Stomach (tissue), 4 donors: ENCODE measurements around the gene NPAS2.

Source experiments
- CTCF ChIP-seq, 7 experiments: fragments of 450-650 bp in 4 of 7; fragments of 200-600 bp in 3 of 7; sonication (generic) in 3 of 7; IDR thresholded peaks; one replicate each; pipeline ENCODE4 v1.5.1; 2016 to 2019; ENCODE audit warnings: antibody characterized with exemption in 7 of 7, control low read depth in 2 of 7, mild to moderate bottlenecking in 1 of 7
- EP300 ChIP-seq: sonication (generic); formaldehyde crosslinking; IDR thresholded peaks from one replicate; pipeline ENCODE4 v1.6.1; 2017; ENCODE audit warnings: antibody characterized with exemption
- POLR2A ChIP-seq, 4 donors: fragments of 450-650 bp; IDR thresholded peaks; one replicate each; pipeline ENCODE4 v1.6.1; 2016; ENCODE audit warnings: antibody characterized with exemption in 4 of 4, control low read depth in 2 of 4, mild to moderate bottlenecking in 1 of 4, moderate library complexity in 1 of 4
- POLR2AphosphoS5 ChIP-seq, 3 donors: sonication (generic); formaldehyde crosslinking; IDR thresholded peaks; one replicate each; pipeline ENCODE4 v1.6.1; 2016; ENCODE audit warnings: antibody characterized with exemption in 3 of 3

- TF ChIP-seq POLR2A (IDR thresholded peaks at IDR 0.05) (no peak), CTCF (IDR thresholded peaks at IDR 0.05) (no peak), EP300 (no peak), POLR2AphosphoS5 (IDR thresholded peaks at IDR 0.05) (peak in 1 of 3 donors; percentile 20)
These were observed 46.0 kb downstream of the NPAS2 start for GRCh38 chr2:100865816-100866460.
